Thyroid gland (tissue), 4 donors: ENCODE measurements around the gene VSX1. TPM values are rescaled to one million over a fixed set of nuclear protein-coding genes. Genes with fewer than 3 reads are reported as not detected.

ENCODE experiments used
- DNase-seq, 2 donors: peaks; one replicate each; pipeline ENCODE4 v3.0.0-alpha.2; 2019
- H3K27ac ChIP-seq, 3 donors: fragments of 200-600 bp; sonication (generic); 1 replicate in 2 of 3; 2 replicates in 1 of 3; pipeline ENCODE4 v1.5.1; 2016 to 2019; ENCODE audit warnings: mild to moderate bottlenecking in 1 of 3, moderate library complexity in 1 of 3
- H3K27me3 ChIP-seq: fragments of 200-600 bp; sonication (generic); one replicate; pipeline ENCODE4 v1.5.1; 2019
- H3K36me3 ChIP-seq, 2 donors: fragments of 200-600 bp; sonication (generic); one replicate each; pipeline ENCODE4 v1.5.1; 2016 to 2019
- H3K4me1 ChIP-seq, 2 donors: fragments of 200-600 bp; sonication (generic); one replicate each; pipeline ENCODE4 v1.5.1; 2017 to 2019
- H3K4me3 ChIP-seq, 3 donors: fragments of 200-600 bp; sonication (generic); replicated peaks in 1 of 3; 1 replicate in 2 of 3; 2 replicates in 1 of 3; pipeline ENCODE4 v1.5.1; 2016; ENCODE audit warnings: mild to moderate bottlenecking in 1 of 3
- H3K9me3 ChIP-seq: fragments of 200-600 bp; sonication (generic); one replicate; pipeline ENCODE4 v1.5.1; 2017
- POLR2A ChIP-seq, 2 donors: fragments of 450-650 bp; IDR thresholded peaks; one replicate each; pipeline ENCODE4 v1.6.1; 2017; ENCODE audit warnings: antibody characterized with exemption in 2 of 2, mild to moderate bottlenecking in 2 of 2, moderate library complexity in 1 of 2
- WGBS, 2 donors: methylation state at CpG; one replicate each; pipeline ENCODE4 v1.1.5; 2017; 5-methylcytosine and 5-hydroxymethylcytosine counted together
- intact Hi-C: fragments of 100-400 bp; cut with DNase I; formaldehyde crosslinking; loops from one replicate; pipeline ENCODE4 v1.15.1; 2023
- total RNA-seq, 4 donors: library from RNA; depleted of rRNA; stranded (reverse); fragments of >200 nt; gene quantifications; one replicate each; pipeline ENCODE4 v1.2.3, GENCODE V29; 2016
- TF ChIP-seq, protein P1 (sequence below), 6 experiments: fragments of 200-600 bp in 3 of 6; fragments of 450-650 bp in 3 of 6; sonication (generic) in 3 of 6; IDR thresholded peaks; one replicate each; pipeline ENCODE4 v1.5.1; 2016 to 2019; ENCODE audit warnings: antibody characterized with exemption in 6 of 6, mild to moderate bottlenecking in 2 of 6, inconsistent platforms in 1 of 6, moderate library complexity in 1 of 6

Gene VSX1
- total RNA-seq, 4 donors from 2014 or later, result not detected

DNA sequence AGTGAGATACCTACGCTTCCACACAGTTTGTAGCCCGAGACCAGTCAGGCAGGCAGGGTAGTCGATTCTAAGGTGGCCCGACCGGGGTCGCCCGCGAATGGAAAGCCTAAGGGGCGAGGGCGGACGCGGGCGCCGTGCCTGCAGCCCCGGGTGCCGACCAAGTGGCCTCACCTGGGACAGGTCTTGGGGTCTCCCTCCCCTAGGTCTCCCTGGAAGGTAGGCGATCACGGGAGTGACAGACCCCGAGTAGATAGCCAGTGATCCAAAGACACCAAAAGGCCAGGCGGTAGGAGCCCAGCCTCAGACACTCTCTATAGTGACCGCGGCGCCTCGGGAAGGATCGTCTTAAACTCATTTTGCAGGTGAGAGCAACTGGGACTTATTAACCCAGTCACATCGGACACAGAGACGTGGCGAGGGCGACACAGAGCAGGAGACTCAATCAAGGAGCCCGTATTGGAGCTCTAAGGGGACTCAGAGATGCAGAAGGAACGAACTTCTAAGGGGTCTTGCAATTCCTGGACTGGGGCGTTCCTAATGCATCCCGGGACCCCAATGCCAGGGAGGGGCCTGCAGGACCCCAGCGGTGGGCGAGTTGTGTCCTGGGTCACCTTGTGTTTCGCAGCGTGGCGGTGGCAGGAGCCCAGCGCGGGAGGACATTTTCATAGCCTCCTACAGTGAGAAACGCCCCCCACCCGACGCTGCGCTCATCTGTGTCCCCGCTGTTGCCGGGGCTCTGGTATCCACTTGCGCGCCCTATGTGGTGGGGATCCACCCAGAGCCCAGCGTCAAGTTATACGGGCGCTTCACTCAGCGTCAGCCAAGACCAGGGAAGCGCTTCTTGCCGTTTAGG lies 2.1 kb upstream of the VSX1 start:
- H3K27me3 ChIP-seq, result peaks cover 44% of the 10 kb centered on the region
- TF ChIP-seq, protein P1, sequence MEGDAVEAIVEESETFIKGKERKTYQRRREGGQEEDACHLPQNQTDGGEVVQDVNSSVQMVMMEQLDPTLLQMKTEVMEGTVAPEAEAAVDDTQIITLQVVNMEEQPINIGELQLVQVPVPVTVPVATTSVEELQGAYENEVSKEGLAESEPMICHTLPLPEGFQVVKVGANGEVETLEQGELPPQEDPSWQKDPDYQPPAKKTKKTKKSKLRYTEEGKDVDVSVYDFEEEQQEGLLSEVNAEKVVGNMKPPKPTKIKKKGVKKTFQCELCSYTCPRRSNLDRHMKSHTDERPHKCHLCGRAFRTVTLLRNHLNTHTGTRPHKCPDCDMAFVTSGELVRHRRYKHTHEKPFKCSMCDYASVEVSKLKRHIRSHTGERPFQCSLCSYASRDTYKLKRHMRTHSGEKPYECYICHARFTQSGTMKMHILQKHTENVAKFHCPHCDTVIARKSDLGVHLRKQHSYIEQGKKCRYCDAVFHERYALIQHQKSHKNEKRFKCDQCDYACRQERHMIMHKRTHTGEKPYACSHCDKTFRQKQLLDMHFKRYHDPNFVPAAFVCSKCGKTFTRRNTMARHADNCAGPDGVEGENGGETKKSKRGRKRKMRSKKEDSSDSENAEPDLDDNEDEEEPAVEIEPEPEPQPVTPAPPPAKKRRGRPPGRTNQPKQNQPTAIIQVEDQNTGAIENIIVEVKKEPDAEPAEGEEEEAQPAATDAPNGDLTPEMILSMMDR (IDR thresholded peaks at IDR 0.05), result peak in 1 of 6 experiments; percentile 7
- TF ChIP-seq POLR2A (IDR thresholded peaks at IDR 0.05), result no peak
- H3K9me3 ChIP-seq, result no peaks in the 10 kb centered on the region
- 6 to 11% methylated on average over 21 to 31 of the region's 54 CpGs for WGBS, 2 donors
- H3K4me1 ChIP-seq, result peaks cover 17 to 29% of the 10 kb centered on the region in 2 donors
- intact Hi-C loops, result loop anchor here (5.0 kb wide), 1 partner anchor 88 kb away; no protein-coding TSS in a partner anchor
- no peak overlapping the region for H3K27ac ChIP-seq
- H3K4me3 ChIP-seq, result no peak overlapping the region
- H3K36me3 ChIP-seq, result no peaks in the 10 kb centered on the region
- no peak for DNase-seq

DNA sequence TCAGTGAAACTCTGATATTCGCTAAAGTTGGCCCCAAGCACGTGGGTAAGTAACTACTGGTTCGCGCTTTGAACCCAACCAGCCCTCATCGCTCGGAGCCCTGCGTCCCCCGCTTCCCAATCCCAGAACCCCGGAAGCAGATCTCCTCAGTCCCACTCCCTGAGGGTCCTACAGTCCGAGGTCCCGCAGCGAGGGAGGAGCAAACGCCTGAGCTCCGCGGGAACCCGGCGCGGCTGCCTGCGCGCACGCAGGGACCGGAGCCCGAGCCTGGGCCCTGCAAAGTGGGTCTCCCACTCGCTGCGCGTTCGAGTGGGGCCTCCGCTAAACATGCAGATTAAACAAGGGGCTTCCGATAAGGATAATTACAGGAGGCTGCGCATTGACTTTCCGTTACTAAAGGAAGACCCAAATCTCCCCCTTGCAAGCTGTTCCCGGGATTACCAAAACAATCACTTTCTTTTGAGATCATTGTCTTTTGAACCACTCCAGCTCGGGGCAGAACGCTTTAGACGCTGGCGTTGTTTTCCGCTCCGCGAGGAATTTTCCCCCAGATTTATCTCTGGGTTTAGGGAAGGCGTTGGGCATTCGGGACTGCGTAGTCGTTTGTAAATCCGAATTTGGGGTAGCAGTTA lies 1.3 kb upstream of the VSX1 start:
- DNase-seq, result no peak
- Histone ChIP-seq H3K4me3 (no peak overlapping the region), H3K9me3 (no peaks in the 10 kb centered on the region), H3K36me3 (no peaks in the 10 kb centered on the region), H3K27ac (no peak overlapping the region), H3K27me3 (peaks cover 45% of the 10 kb centered on the region), H3K4me1 (peaks cover 17 to 29% of the 10 kb centered on the region in 2 donors)
- intact Hi-C loops, result loop anchor here (5.0 kb wide), 1 partner anchor 89 kb away; no protein-coding TSS in a partner anchor
- 8 to 9% methylated on average over 28 to 31 of the region's 44 CpGs for WGBS, 2 donors
- TF ChIP-seq, protein P1 (IDR thresholded peaks at IDR 0.05), result no peak
- no peak for TF ChIP-seq POLR2A (IDR thresholded peaks at IDR 0.05)

DNA sequence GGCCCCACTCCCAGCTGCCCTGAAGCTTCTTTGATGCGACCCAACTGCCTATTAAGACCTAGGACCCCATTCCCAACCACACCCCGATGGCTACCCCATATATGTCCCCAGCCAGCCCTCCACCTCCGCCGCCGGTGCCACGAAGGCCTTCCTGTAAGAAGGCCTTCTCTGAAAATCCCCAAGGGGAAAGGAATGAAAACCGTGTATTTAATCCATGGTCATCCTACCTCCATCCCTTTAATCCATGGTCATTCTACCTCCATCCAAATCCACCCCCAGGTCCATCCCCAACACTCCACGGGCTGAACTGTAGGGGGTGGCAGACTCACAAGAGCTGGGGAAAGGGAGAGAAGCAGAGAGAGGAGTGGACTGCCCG lies 545 bp upstream of the VSX1 start:
- Histone ChIP-seq H3K4me1 (peaks cover 22 to 35% of the 10 kb centered on the region in 2 donors), H3K27me3 (peaks cover 45% of the 10 kb centered on the region)

DNA sequence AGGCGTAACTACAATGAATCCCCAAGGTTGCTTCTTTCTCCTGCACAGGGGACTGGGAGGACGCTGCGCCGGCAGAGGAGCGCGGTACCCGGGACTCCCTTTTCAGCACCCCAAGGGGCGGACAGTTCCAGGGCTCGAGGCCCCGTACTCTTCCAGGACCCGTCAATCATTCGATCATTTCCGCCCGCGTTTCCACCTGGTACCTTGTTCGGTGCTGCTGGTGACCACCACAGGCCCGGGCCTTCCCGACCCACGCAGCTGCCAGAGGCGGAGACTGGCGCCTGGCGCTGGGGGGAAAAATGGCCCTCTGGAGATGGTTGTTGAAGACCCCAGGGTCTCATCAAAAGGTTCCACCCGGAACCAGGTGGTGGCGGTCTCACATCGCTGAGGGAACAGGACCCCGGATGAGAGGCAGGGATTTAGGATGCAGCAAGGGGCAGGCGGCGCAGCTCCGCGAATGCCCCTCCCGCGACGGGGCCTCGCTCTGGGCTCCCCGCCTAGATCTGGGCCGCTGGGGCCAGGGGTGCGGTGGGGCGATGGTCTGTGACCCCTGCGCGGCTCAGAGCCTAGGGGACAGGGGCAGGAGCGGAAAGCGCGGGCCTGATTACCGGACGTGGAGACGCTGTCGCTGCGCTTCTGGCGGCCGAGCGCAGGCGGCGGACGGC lies 744 bp downstream of the VSX1 start:
- peaks cover 23 to 37% of the 10 kb centered on the region in 2 donors for H3K4me1 ChIP-seq
- H3K27ac ChIP-seq, result no peak overlapping the region
- peaks cover 45% of the 10 kb centered on the region for H3K27me3 ChIP-seq
- H3K9me3 ChIP-seq, result no peaks in the 10 kb centered on the region
- WGBS, 2 donors, result 8 to 11% methylated on average over 16 of the region's 54 CpGs
- H3K4me3 ChIP-seq, result no peak overlapping the region
- intact Hi-C loops, result loop anchor here (5.0 kb wide), 1 partner anchor 91 kb away; no protein-coding TSS in a partner anchor
- H3K36me3 ChIP-seq, result no peaks in the 10 kb centered on the region
- DNase-seq, result peak; percentile 44 to 61
- TF ChIP-seq, protein P1 (IDR thresholded peaks at IDR 0.05), result no peak
- no peak for TF ChIP-seq POLR2A (IDR thresholded peaks at IDR 0.05)

More for the DNA sequence above, 545 bp upstream of the VSX1 start:
- no peak for DNase-seq
- WGBS, 2 donors, result 18 to 22% methylated on average over 9 of the region's 9 CpGs
- no peaks in the 10 kb centered on the region for H3K9me3 ChIP-seq
- H3K4me3 ChIP-seq, result no peak overlapping the region
- TF ChIP-seq POLR2A (IDR thresholded peaks at IDR 0.05), result no peak
- TF ChIP-seq, protein P1 (IDR thresholded peaks at IDR 0.05), result no peak
- H3K27ac ChIP-seq, result no peak overlapping the region
- no peaks in the 10 kb centered on the region for H3K36me3 ChIP-seq
- intact Hi-C loops, result loop anchor here (5.0 kb wide), 1 partner anchor 90 kb away; no protein-coding TSS in a partner anchor
